Measurements from ENCODE around the gene COA8.
A peak's percentile ranks its signal among the peaks of the same experiment; 100 is the strongest.

Gene COA8

DNA sequence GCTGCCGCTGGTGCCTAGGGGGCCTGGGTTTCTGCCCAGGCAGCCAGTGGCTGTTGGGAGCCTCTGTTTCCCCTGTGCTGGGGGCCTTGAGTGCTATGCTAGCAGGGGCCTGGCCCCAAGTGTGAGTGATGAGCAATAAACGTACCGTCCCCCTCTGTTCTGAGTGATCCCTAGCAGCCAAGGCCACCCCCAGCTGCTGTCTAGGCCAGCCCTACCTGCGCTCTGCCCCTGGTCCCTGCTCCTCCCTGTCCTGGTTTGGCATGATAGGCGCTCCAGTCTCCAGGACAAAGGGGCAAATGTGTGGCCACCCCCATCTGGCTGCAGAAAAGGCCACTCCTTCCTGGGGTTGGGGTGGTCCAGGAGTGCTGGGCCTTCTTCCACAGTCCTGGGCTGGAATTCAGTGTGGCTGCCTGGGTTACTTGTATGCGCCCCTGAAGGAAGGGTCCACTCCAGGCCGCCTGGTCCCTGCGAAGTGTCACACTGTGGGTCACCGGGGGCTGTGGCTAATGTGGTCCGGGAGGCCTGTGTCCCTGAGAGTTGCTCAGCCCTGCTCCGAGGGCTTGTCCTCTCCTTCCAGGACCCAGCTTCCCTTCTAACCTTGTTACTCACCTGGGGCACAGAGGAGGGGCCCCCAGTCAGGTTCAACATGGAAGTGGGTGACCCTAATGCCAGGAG is 26.7 kb upstream of the COA8 start:
- H3K36me3 ChIP-seq = peaks cover 14 to 68% (median 51%) of the 10 kb centered on the region in 11 experiments; a peak in 21 of 22 replicates
- H3K4me3 ChIP-seq = no peak overlapping the region
- H3K27ac ChIP-seq = no peak overlapping the region
- peaks cover 0 to 99% (median 91%) of the 10 kb centered on the region in 11 experiments; a peak in 20 of 22 replicates for H4K20me1 ChIP-seq
- no peaks in the 10 kb centered on the region for H3K9me3 ChIP-seq (replicated peaks in 1 of 11)
- peaks cover 25 to 44% (median 35%) of the 10 kb centered on the region in 10 experiments for H3K4me1 ChIP-seq
- no peak overlapping the region for H3K9ac ChIP-seq
- peaks cover 0 to 5% (median 0%) of the 10 kb centered on the region in 11 experiments; a peak in 1 of 22 replicates for H3K27me3 ChIP-seq
- no peak overlapping the region for H3K4me2 ChIP-seq
- no peak for TF ChIP-seq Cebpa-rat (IDR thresholded peaks at IDR 0.05)

DNA sequence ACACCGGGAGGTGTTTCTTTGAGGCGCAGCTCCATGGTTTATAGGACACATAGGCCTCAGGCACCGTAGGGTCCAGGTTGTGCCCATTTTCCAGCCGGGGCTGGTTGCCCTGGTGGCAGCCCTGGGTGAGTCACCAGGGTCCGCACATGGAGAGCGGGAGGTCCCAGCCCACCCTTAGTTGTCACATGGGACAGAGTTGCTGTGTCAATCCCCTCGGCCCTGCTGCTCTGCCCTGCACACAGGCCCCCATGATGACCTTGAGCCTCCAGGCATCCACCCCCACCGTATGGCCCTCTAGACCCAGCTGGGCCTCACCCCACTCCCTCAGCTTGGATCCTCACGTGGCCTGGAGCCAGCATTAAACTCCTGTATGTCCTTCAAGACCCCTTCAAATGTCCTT is 26.1 kb upstream of the COA8 start:
- H3K9me3 ChIP-seq (replicated peaks in 1 of 11) = no peaks in the 10 kb centered on the region
- no peak overlapping the region for H3K4me3 ChIP-seq
- H3K4me2 ChIP-seq = no peak overlapping the region
- H4K20me1 ChIP-seq = peaks cover 0 to 99% (median 91%) of the 10 kb centered on the region in 11 experiments; a peak in 20 of 22 replicates
- H3K4me1 ChIP-seq = peaks cover 19 to 44% (median 39%) of the 10 kb centered on the region in 10 experiments
- peaks cover 0 to 5% (median 0%) of the 10 kb centered on the region in 11 experiments; a peak in 1 of 22 replicates for H3K27me3 ChIP-seq
- H3K36me3 ChIP-seq = peaks cover 14 to 61% (median 50%) of the 10 kb centered on the region in 11 experiments; a peak in 21 of 22 replicates
- no peak overlapping the region for H3K9ac ChIP-seq
- no peak for TF ChIP-seq Cebpa-rat (IDR thresholded peaks at IDR 0.05)
- H3K27ac ChIP-seq = no peak overlapping the region

DNA sequence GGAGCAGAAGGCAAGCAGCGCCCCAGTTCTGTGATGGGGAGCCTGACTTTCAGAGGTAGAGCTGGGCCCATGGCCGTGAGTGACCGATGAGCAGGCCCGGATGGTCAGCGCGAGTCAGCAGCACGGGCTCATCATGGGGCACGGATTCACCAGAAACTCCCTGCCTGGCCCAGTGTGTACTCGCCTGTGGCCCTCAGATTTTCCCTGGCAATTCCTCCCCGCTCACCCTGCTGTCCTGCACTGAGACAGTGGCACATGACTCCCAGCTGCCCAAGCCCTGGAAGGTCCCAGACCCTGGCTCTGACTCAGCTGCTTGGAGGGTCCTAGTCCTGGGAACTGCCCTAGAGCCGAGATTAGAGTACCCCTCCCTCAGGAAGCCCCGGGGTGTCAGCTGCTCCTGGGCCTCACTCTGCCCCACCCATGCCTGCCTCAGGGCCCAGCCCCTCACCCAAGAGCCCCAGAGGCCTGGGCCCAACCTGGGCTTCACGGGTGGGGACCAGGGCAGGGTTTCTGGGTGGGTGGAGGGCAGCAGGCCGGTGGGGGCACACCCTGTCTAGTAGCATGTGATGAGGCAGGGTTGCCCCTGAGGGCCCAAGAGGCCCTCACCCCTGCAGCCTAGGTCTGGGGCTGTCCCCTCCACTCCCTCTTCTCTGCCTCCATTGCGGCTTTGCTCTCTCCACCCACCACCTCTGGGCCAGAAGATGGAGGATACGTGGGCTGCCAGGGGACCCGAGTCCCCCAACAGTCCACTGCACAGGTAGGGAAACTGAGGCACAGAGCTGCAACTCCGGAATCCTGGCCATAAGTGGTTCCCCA is 25.4 kb upstream of the COA8 start:
- H3K4me1 ChIP-seq = peaks cover 20 to 50% (median 45%) of the 10 kb centered on the region in 10 experiments
- peaks cover 0 to 5% (median 0%) of the 10 kb centered on the region in 11 experiments; a peak in 1 of 22 replicates for H3K27me3 ChIP-seq
- peak overlapping the region in 1 of 11 experiments; percentile 42; a peak in 2 of 22 replicates for H3K9ac ChIP-seq
- H3K9me3 ChIP-seq (replicated peaks in 1 of 11) = no peaks in the 10 kb centered on the region
- H4K20me1 ChIP-seq = peaks cover 2 to 99% (median 84%) of the 10 kb centered on the region in 11 experiments; a peak in 20 of 22 replicates
- TF ChIP-seq Cebpa-rat (IDR thresholded peaks at IDR 0.05) = no peak
- no peak overlapping the region for H3K27ac ChIP-seq
- peaks cover 14 to 54% (median 45%) of the 10 kb centered on the region in 11 experiments; a peak in 21 of 22 replicates for H3K36me3 ChIP-seq
- no peak overlapping the region for H3K4me3 ChIP-seq
- H3K4me2 ChIP-seq = no peak overlapping the region

DNA sequence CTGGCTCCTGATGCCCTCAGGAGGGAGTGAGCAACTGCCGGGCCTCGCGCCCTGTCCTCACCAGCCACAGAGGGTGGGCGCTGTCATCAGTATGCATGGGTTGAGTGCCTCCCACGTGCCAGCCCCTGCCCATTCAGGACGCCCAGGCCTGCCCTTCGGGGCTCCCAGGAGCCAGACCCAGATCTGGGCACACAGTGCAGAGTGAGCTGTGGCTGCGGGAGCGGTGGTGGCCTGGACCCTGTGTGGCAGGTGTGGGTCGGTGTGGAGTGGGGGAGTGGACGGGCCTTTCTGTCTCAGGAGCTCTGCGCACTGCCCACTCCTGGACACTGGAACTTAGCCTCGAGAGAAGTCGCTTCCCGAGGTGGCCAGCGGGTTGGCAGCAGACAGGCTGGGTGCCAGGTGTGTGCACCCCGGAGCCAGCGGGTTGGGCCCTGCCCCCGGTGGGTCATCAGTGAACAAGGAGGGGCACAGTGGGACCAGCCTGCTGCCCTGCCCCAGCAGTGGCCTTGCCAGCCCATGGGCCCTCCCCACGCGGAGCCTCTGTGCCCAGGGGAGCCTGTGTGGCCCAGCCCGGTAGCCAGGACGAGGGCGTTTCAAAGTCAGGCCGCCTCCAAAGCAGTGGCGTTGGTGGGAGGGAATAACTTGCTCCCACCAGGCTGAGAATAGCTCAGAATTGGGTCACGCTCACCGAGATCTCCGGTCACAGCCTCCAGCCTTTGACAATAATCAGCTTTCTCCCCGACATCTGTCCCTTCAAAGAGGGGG is 24.3 kb upstream of the COA8 start:
- Histone ChIP-seq H3K4me2 (peak overlapping the region in 7 of 11 experiments; percentile 28 to 98 (median 55); a peak in 13 of 22 replicates), H3K27me3 (peaks cover 0 to 5% (median 0%) of the 10 kb centered on the region in 11 experiments; a peak in 1 of 22 replicates), H4K20me1 (peaks cover 8 to 98% (median 73%) of the 10 kb centered on the region in 11 experiments; a peak in 20 of 22 replicates), H3K36me3 (peaks cover 14 to 43% (median 34%) of the 10 kb centered on the region in 11 experiments; a peak in 21 of 22 replicates), H3K4me3 (no peak overlapping the region), H3K27ac (no peak overlapping the region), H3K9ac (peak overlapping the region in 4 of 11 experiments; percentile 28 to 59 (median 46); a peak in 5 of 22 replicates), H3K9me3 (replicated peaks in 1 of 11) (no peaks in the 10 kb centered on the region), H3K4me1 (peaks cover 20 to 61% (median 55%) of the 10 kb centered on the region in 10 experiments)
- TF ChIP-seq Cebpa-rat (IDR thresholded peaks at IDR 0.05) = no peak

DNA sequence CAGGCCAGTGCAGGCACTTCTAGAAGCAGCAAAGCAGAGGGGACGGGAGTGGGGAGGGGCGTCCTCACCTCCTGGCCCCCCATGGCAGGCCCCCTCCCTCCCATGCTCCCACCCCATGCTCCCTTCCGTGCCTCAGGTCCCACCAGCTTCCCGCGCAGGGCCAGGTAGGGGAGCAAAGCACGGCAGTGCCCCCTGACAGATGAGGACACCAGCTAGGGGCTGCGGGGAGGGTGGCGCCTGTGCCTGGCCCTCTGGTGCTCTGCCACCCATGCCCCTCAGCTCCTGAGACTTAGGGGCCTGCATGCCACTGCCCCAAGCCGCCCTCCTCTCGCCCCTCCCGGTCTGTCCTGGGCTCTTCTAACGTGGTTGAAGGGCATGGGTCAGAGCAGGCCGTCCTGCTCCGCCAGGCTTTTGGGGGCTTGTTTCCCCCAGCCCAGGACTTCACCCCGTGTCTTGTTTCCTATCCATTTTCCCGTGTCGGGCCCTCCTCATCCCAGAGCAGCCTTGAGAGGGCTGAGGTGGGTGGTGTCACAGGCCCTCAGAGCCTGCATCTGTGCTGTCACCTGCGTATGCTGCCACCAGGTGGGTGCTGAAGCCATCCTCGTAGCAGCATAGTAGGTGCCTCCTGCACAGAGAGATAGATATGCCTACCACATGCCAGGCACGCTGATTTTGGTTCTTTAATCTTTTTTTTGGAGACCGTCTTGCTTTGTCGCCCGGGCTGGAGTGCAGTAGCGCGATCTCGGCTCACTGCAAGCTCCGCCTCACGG is 23.5 kb upstream of the COA8 start:
- Histone ChIP-seq H3K4me1 (peaks cover 22 to 69% (median 63%) of the 10 kb centered on the region in 10 experiments), H3K27ac (no peak overlapping the region), H3K4me3 (no peak overlapping the region), H4K20me1 (peaks cover 16 to 98% (median 66%) of the 10 kb centered on the region in 11 experiments; a peak in 20 of 22 replicates), H3K27me3 (peaks cover 0 to 5% (median 0%) of the 10 kb centered on the region in 11 experiments; a peak in 1 of 22 replicates), H3K36me3 (peaks cover 13 to 36% (median 26%) of the 10 kb centered on the region in 11 experiments; a peak in 21 of 22 replicates), H3K9me3 (replicated peaks in 1 of 11) (no peaks in the 10 kb centered on the region), H3K9ac (peak overlapping the region in 3 of 11 experiments; percentile 28 to 59 (median 46); a peak in 3 of 22 replicates), H3K4me2 (peak overlapping the region in 6 of 11 experiments; percentile 38 to 98 (median 56); a peak in 11 of 22 replicates)
- no peak for TF ChIP-seq Cebpa-rat (IDR thresholded peaks at IDR 0.05)

DNA sequence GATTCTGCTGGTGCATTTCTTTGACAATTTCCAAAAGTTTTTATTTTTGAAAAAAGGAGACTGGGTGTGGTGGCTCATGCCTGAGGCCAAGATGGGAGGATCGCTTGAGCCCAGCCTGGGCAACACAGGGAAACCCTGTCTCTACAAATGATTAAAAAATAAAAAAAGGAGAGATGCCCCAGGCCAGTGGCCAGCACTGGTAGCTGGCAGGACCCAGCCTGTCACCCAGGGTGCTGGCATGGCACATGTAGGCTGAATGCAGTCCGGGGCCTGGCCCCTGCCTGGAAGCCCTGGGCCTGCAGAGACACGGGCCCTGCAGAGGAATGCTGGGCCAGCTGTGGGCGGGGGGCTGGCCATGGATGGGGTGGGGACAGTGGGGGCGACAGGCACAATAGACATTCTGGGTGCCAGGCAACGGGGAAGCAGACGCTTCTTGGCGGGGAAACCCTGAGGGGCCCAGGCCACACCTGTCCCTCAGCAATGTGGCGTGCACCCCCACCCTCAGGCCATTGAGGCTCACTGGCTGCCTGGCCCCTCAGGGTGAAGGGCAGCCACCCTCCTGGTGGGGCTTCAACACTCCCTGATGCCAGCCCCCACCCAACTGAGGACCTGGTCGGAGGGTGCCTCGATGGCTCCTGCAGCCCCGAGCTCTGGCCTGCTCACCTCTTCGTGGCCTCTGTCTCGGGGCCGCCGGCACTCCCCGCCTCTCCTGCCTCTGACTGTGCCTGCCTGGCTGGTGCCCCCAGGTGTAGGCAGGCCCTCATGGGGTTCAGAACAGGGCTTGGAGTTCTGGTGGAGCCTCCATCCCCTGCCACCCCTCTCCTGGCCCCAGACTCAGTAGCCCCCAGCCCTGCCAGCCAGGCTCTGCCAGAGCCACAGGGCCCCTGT is 21.7 kb upstream of the COA8 start:
- H3K27ac ChIP-seq = peak overlapping the region in 1 of 11 experiments; percentile 18; a peak in 1 of 22 replicates
- peaks cover 9 to 98% (median 66%) of the 10 kb centered on the region in 11 experiments for H4K20me1 ChIP-seq
- peaks cover 0 to 18% (median 8%) of the 10 kb centered on the region in 11 experiments; a peak in 11 of 22 replicates for H3K36me3 ChIP-seq
- H3K27me3 ChIP-seq = peaks cover 0 to 15% (median 0%) of the 10 kb centered on the region in 11 experiments; a peak in 5 of 22 replicates
- H3K4me2 ChIP-seq = peak overlapping the region in 10 of 11 experiments; percentile 10 to 98 (median 86); a peak in 16 of 22 replicates
- H3K4me3 ChIP-seq = no peak overlapping the region
- H3K9ac ChIP-seq = peak overlapping the region in 4 of 11 experiments; percentile 38 to 71 (median 53); a peak in 6 of 22 replicates
- TF ChIP-seq Cebpa-rat (IDR thresholded peaks at IDR 0.05) = no peak
- H3K4me1 ChIP-seq = peaks cover 37 to 87% (median 81%) of the 10 kb centered on the region in 10 experiments
- H3K9me3 ChIP-seq (replicated peaks in 1 of 11) = no peaks in the 10 kb centered on the region
